ENCODE data around the gene RAB10.
"Not testable (repeated sequence)": the region's sequence is repeated elsewhere in the genome, so short reads cannot be mapped to it uniquely, and the experiment has no call there.

Gene RAB10

GRCh38 chr2:26157580-26157979 lies 123.7 kb downstream of the RAB10 start:
- DNase-seq (ENCODE audit: low read depth) = no peak

DNA sequence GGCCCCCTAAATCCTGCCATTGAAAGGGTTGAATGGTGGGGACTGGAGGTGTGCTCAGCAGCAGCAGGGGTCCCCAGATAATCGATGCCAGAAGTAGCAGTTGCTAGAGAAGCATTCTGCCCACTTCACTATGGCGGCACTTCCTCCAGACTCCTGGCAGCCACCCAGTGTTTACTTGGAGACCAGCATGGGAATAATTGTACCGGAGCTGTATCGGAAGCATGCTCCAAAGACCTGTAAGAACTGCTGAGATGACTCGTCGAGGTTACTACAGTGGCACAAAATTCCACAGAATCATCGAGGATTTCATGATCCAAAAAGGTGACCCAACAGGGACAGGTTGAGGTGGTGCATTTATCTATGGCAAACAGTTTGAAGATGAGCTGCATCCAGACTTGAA lies 128.0 kb downstream of the RAB10 start:
- no peak for DNase-seq (ENCODE audit: low read depth)

DNA sequence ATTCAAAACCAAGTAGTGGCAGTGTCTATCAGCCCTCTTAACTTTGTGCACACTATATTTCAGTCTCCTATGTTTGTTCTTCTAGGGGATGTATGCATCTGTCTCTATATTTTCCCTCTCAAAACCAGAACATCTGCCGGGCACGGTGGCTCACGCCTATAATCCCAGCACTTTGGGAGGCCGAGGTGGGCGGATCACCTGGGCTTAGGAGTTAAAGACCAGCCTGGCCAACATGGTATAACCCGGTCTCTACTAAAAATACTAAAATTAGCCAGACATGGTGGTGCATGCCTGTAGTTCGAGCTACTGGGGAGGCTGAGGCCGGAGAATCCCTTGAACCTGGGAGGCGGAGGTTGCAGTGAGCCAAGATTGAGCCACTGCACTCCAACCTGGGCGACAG lies 129.1 kb downstream of the RAB10 start:
- DNase-seq (ENCODE audit: low read depth) = no peak

- DNase-seq (ENCODE audit: low read depth) = no peak
These were observed 130.3 kb downstream of the RAB10 start for GRCh38 chr2:26164231-26164630.

DNA sequence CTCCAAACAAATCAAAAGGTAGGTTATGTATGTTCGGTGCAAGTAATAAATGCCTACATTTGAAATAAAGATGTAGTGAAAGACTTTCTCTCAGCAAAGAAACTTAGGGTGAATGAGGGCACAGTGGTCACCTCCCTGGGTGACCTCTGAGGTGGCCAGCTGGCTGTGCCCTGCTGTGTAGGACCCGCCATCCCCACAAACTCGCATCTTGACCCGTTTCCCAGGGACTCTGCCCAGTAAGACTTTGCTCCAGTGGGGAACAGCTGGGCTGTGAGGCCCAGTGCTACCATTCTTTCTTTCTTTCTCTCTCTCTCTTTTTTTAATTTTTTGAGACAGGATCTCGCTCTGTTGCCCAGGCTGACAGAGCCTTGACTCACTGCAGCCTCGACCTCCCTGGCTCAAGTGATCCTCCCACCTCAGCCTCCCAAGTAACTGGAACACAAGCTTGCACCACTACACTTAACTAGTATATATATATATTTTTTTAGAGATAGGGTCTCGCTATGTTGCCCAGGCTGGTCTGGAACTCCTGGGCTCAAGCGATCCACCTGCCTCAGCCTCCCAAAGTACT lies 130.8 kb downstream of the RAB10 start:
- no peak for DNase-seq (ENCODE audit: low read depth)

DNA sequence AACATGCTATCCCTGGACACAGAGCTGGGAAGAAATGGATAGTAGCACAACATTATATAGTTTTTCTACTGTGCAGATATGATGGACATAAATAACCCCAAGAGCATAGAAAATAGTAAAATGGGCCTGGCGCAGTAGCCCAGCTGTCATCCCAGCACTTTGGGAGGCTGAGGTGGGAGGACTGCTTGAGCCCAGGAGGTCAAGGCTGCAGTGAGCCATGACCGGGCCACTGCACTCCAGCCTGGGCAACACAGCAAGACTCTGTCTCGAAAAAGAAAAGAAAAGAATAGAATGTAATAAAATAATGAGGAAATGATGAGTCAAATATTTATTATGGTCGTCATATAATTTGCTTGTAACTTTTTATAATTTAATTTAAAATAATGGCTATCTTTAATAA lies 131.5 kb downstream of the RAB10 start:
- no peak for DNase-seq (ENCODE audit: low read depth)

GRCh38 chr2:26166541-26166940 lies 132.7 kb downstream of the RAB10 start:
- DNase-seq (ENCODE audit: low read depth) = not testable (repeated sequence)

DNA sequence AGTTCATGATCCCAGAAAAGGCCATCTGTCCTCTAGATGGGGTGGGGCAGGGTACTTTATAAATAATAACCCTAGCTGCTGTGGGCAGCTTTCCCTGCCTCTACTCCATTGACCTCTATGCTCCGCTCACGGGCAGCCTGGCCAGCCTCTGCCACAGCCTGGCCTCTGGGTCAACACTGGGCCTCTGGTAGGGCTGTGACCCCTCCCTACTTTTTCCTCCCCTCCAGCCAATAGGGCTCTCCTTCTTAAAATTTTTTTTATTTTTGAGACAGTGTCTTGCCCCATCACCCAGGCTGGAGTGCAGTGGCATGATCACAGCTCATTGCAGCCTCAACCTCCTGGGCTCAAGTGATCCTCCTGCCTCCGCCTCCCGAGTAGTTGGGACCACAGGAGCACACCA lies 134.9 kb downstream of the RAB10 start:
- no peak for DNase-seq (ENCODE audit: low read depth)

- DNase-seq (ENCODE audit: low read depth) = no peak
These were observed 135.3 kb downstream of the RAB10 start for GRCh38 chr2:26169226-26169625.

DNA sequence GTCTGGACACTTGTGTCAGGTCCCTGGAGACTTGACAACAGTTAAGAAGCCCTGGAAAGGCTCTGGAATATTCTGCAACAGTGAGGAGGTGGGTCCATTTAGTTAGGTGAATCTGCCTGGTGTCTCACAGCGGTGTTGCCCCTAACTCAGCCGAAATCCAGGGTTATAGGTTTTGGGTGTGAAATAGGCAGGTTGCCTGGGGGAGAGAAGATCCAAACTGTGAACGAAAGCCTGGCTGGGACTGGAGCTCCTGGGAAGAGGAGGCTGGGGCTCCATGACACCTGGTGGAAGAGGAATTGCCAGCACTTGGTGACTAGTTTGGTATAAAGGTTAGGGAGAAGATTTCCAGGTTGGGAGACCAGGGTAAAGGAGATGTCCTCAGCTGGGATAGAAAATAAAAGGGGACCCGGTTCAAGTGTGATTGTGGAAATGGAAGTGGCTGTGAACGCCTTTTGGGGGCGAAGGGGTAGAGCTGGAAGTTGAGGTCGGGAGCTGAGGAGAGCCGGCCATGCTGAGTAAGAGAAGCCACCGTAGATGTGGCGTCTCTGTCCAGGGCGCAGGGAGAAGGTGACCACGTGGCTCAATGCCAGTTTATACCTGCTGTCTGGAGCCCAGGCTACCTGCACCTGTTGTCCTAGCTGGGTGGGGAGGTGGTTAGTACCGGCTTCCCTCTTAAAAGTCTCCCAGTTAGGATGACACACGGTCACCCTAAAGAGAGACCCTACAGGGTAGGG lies 136.0 kb downstream of the RAB10 start:
- no peak for DNase-seq (ENCODE audit: low read depth)

DNA sequence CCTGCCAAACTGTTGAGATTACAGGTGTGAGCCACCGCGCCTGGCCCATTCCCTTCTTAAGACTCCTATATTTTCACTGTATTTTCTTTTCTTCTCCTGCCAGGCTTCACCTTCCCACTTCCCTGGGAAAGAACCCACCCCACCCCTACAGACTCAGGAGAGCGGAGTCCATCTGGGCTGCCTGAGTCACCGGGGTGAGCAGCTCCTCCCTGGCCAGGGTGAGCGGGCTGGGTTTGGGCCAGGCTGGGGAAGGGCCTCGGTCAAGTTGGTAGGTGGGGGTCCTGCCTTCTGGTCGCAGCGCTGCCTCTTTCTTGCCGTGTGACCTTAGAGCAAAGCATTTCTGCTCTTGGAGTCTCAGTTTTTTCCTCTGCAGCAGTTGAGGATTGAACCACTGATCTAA lies 136.9 kb downstream of the RAB10 start:
- DNase-seq (ENCODE audit: low read depth) = no peak

GRCh38 chr2:26172189-26172870 lies 138.4 kb downstream of the RAB10 start:
- no peak for DNase-seq (ENCODE audit: low read depth)

DNA sequence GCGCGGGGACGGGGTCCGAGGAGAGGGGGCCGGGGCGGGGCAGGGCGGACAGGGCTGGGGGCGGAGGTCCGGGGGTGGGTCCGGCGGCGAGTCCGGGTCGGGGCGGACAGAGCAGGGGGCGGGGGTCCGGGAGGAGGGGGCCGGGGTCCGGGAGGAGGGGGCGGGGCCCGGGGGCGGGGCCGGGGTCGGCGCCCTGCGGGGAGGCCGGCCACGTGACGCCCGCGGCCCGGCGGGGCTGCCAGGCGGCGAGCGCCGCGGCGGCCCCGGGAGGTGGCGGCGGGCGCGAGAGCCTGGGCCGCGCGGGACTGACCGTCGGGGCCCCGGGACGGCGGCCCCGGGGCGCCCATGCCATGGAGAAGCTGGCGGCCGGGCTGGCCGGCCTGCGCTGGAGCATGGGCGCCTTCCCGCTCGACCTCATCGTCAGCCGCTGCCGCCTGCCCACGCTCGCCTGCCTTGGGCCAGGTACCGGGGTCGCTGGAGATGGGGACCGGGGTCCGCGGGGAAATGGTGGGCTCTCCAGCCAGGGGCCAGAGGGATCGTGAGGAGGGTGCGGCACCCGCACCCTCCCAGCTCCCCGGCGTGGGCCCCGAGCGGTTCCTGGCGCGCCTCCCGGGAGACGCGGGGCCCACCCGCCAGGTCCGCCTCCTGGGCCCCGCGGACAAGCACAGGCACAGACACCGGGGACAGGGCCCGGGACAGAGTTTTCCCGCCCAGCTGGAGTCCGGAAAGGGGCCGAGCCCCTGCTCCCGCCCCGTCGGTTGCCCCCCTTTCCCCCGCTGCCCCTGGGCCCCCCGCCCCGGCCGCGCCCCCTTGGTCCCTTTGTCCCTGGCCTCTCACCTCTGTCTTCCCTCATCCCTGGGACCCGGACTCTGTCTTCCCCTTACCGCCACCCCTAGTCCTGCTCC lies 139.2 kb downstream of the RAB10 start, which contains the start of gene GAREM2:
Gene GAREM2, plus strand, starts transcription at position 218 of the 905 bp plus-strand sequence. Its CDS starts 133 bp downstream, at position 351.
- DNase-seq (ENCODE audit: low read depth) = no peak

DNA sequence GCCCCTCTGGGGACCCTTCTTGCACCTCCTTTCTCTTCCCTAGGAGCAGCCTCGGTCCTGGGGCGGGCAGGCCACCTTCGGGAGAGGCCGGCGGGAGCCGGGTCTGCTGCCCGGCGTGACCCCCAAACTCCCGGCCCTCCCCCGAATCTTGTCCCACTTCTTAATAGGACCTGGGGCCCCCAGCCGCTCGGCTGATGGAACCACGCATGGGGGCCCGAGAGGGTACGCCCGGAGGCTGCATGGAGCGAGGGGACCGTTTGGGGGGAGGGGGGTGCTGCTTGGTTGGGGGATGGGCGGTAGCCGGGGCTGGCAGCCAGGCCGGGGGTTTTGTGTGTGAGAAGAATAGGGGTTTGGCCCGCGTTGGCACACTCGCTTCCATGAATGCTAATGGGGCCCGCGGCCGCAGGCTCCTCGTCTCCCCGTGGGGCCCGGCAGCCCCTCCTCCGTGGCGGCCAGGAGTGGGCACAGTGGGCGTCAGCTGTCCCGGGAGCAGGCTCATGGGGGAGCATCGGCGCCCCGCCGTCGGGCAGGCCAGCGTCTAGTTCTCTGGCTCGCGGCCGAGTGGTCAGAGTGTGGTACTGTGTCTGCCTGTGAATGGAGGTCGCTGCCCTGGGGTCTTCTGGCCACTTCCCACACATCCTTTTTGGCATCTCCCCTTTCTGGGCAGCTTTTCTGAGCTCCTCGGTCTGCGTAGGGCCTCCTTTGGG lies 140.0 kb downstream of the RAB10 start:
- no peak for DNase-seq (ENCODE audit: low read depth)

DNA sequence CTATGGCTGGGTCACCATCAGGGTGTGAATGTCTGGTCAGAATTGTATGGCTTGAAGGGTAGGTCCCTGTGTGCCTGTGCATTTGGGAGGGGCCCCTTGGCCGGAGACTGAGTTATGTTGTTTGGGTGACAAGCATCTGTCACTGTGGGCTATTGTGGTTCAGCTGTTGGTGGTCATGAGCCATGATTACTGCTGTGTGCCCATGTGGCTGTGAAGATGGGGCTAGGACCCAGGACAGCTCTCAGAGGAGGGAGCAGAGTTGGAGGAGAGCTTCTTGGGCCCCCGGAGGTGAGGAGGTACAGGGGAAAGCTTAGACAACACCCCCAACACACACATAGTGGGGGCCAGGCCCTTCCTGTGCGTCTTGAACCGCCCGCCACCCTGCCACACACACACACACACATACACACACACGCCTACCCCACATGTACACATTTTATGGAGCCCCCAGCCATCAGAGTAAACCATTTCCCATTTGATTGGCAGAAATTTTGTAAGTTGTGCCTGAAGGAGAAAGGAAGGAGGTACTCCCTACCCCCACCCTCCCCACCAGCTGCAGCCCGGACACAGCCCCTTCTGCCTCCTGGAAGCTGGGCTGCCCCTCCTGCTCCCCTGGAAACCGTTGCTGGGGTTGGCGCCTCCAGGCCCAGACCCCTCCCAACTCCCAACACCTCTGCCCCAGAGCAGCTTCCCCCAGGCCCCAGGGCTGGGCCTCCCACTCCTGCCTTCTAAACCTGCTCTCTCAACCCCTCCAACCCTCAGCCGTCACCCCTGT lies 141.0 kb downstream of the RAB10 start:
- no peak for DNase-seq (ENCODE audit: low read depth)

- no peak for DNase-seq (ENCODE audit: low read depth)
These were observed 141.8 kb downstream of the RAB10 start for GRCh38 chr2:26175466-26176278.

DNA sequence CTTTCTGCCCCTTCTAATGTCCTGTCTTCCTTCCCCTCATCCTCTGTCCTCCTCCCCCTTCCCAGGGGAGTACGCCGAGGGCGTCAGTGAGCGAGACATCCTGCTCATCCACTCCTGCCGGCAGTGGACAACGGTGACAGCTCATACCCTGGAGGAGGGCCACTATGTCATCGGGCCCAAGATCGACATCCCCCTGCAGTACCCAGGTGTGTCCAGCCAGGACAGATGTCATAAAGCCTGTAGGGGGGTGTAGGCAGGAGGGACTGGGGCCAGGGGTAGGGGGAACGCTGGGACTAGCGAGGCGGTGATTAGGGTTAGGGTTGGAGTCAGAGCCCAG lies 142.4 kb downstream of the RAB10 start:
- no peak for DNase-seq (ENCODE audit: low read depth)

- no peak for DNase-seq (ENCODE audit: low read depth)
These were observed 143.2 kb downstream of the RAB10 start for GRCh38 chr2:26177122-26177521.

DNA sequence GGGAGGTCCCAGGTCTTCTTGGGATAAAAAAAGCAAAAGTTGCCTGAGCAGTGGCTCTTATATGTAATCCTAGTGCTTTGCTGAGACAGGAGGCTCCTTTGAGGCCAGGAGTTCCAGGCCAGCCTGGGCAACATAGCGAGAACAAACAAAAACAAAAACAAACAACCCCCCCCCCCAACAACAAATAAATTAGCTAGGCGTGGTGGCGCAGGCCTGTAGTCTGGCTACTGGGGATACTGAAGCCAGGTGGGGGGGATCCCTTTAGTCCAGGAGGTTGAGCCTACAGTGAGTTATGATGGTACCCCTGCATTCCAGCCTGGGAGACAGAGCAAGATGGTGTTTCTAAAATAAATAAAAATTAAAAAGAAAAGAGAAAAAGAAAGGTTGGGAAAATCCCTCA lies 144.4 kb downstream of the RAB10 start:
- DNase-seq (ENCODE audit: low read depth) = no peak
